Measurements from ENCODE around the gene PFDN2.

Gene PFDN2

GRCh38 chr1:161117759-161118581, at the start of gene PFDN2, which contains the start of gene NIT1:
Gene PFDN2, minus strand, starts transcription at chr1:161118037. Its CDS starts 11 bp downstream, at chr1:161118026.
Gene NIT1, plus strand, starts transcription at chr1:161118105. Its CDS starts 72 bp downstream, at chr1:161118177.
- Histone ChIP-seq H3K36me3 (ENCODE audit: insufficient read depth, low read length) (peaks cover 26% of the 10 kb centered on the region), H3K4me1 (ENCODE audit: insufficient read depth, low read length) (peaks cover 12% of the 10 kb centered on the region), H3K9ac (ENCODE audit: low read depth, low read length) (peak within 1 kb of the TSS; percentile 80), H3K9me3 (ENCODE audit: control insufficient read depth, insufficient read depth, low read length) (no peaks in the 10 kb centered on the region)

GRCh38 chr1:161166669-161167548, 49.1 kb upstream of the PFDN2 start:
- Histone ChIP-seq H3K4me1 (ENCODE audit: insufficient read depth, low read length) (peaks cover 4% of the 10 kb centered on the region; the same call in 1 of the 2 replicates), H3K9me3 (ENCODE audit: control insufficient read depth, insufficient read depth, low read length) (no peaks in the 10 kb centered on the region), H3K9ac (ENCODE audit: low read depth, low read length) (peak overlapping the region; percentile 74), H3K36me3 (ENCODE audit: insufficient read depth, low read length) (peaks cover 6% of the 10 kb centered on the region; the same call in 1 of the 2 replicates)

- no peaks in the 10 kb centered on the region for H3K9me3 ChIP-seq (ENCODE audit: control insufficient read depth, insufficient read depth, low read length)
- H3K36me3 ChIP-seq (ENCODE audit: insufficient read depth, low read length): peaks cover 1% of the 10 kb centered on the region; the same call in 1 of the 2 replicates
- H3K4me1 ChIP-seq (ENCODE audit: insufficient read depth, low read length): peaks cover 4% of the 10 kb centered on the region; the same call in 1 of the 2 replicates
- peak within 1 kb of the TSS; percentile 74 for H3K9ac ChIP-seq (ENCODE audit: low read depth, low read length)
These were observed 48.2 kb upstream of the PFDN2 start, which contains the start of gene PPOX for GRCh38 chr1:161165742-161166668. Gene PPOX, plus strand, starts transcription at chr1:161166426. Its CDS starts 422 bp downstream, at chr1:161166848.

GRCh38 chr1:161164901-161165610, 47.2 kb upstream of the PFDN2 start:
- Histone ChIP-seq H3K9ac (ENCODE audit: low read depth, low read length) (peak overlapping the region; percentile 74; the same call in 1 of the 2 replicates), H3K36me3 (ENCODE audit: insufficient read depth, low read length) (no peaks in the 10 kb centered on the region), H3K4me1 (ENCODE audit: insufficient read depth, low read length) (peaks cover 4% of the 10 kb centered on the region; the same call in 1 of the 2 replicates), H3K9me3 (ENCODE audit: control insufficient read depth, insufficient read depth, low read length) (no peaks in the 10 kb centered on the region)

GRCh38 chr1:161163793-161164192, 46.0 kb upstream of the PFDN2 start:
- Histone ChIP-seq H3K9ac (ENCODE audit: low read depth, low read length) (no peak overlapping the region), H3K36me3 (ENCODE audit: insufficient read depth, low read length) (no peaks in the 10 kb centered on the region), H3K9me3 (ENCODE audit: control insufficient read depth, insufficient read depth, low read length) (no peaks in the 10 kb centered on the region), H3K4me1 (ENCODE audit: insufficient read depth, low read length) (peaks cover 4% of the 10 kb centered on the region; the same call in 1 of the 2 replicates)

GRCh38 chr1:161162806-161163205, 45.0 kb upstream of the PFDN2 start:
- Histone ChIP-seq H3K36me3 (ENCODE audit: insufficient read depth, low read length) (no peaks in the 10 kb centered on the region), H3K9ac (ENCODE audit: low read depth, low read length) (no peak overlapping the region)

GRCh38 chr1:161162052-161162451, 44.2 kb upstream of the PFDN2 start:
- H3K36me3 ChIP-seq (ENCODE audit: insufficient read depth, low read length): no peaks in the 10 kb centered on the region
- peaks cover 4% of the 10 kb centered on the region; the same call in 1 of the 2 replicates for H3K4me1 ChIP-seq (ENCODE audit: insufficient read depth, low read length)
- no peak overlapping the region for H3K9ac ChIP-seq (ENCODE audit: low read depth, low read length)
- H3K9me3 ChIP-seq (ENCODE audit: control insufficient read depth, insufficient read depth, low read length): no peaks in the 10 kb centered on the region

More at GRCh38 chr1:161162806-161163205, 45.0 kb upstream of the PFDN2 start:
- no peaks in the 10 kb centered on the region for H3K9me3 ChIP-seq (ENCODE audit: control insufficient read depth, insufficient read depth, low read length)
- peaks cover 4% of the 10 kb centered on the region; the same call in 1 of the 2 replicates for H3K4me1 ChIP-seq (ENCODE audit: insufficient read depth, low read length)

- Histone ChIP-seq H3K36me3 (ENCODE audit: insufficient read depth, low read length) (no peaks in the 10 kb centered on the region), H3K9ac (ENCODE audit: low read depth, low read length) (no peak overlapping the region), H3K9me3 (ENCODE audit: control insufficient read depth, insufficient read depth, low read length) (no peaks in the 10 kb centered on the region), H3K4me1 (ENCODE audit: insufficient read depth, low read length) (peaks cover 4% of the 10 kb centered on the region; the same call in 1 of the 2 replicates)
These were observed 43.8 kb upstream of the PFDN2 start for GRCh38 chr1:161161652-161162051.

- Histone ChIP-seq H3K4me1 (ENCODE audit: insufficient read depth, low read length) (peaks cover 4% of the 10 kb centered on the region; the same call in 1 of the 2 replicates), H3K36me3 (ENCODE audit: insufficient read depth, low read length) (no peaks in the 10 kb centered on the region), H3K9me3 (ENCODE audit: control insufficient read depth, insufficient read depth, low read length) (no peaks in the 10 kb centered on the region), H3K9ac (ENCODE audit: low read depth, low read length) (no peak overlapping the region)
These were observed 42.9 kb upstream of the PFDN2 start for GRCh38 chr1:161160671-161161145.

- Histone ChIP-seq H3K9ac (ENCODE audit: low read depth, low read length) (peak overlapping the region; percentile 57), H3K36me3 (ENCODE audit: insufficient read depth, low read length) (no peaks in the 10 kb centered on the region), H3K9me3 (ENCODE audit: control insufficient read depth, insufficient read depth, low read length) (no peaks in the 10 kb centered on the region), H3K4me1 (ENCODE audit: insufficient read depth, low read length) (no peaks in the 10 kb centered on the region)
These were observed 42.0 kb upstream of the PFDN2 start for GRCh38 chr1:161159913-161160243.

GRCh38 chr1:161159087-161159912, 41.5 kb upstream of the PFDN2 start, which contains the start of gene USP21:
Gene USP21, plus strand, starts transcription at chr1:161159500. Its CDS starts 1,141 bp downstream, at chr1:161160641.
- H3K9ac ChIP-seq (ENCODE audit: low read depth, low read length): peak within 1 kb of the TSS; percentile 57
- H3K36me3 ChIP-seq (ENCODE audit: insufficient read depth, low read length): no peaks in the 10 kb centered on the region
- no peaks in the 10 kb centered on the region for H3K4me1 ChIP-seq (ENCODE audit: insufficient read depth, low read length)

GRCh38 chr1:161158316-161159010, 40.6 kb upstream of the PFDN2 start:
- Histone ChIP-seq H3K9ac (ENCODE audit: low read depth, low read length) (peak overlapping the region; percentile 57; the same call in 1 of the 2 replicates), H3K4me1 (ENCODE audit: insufficient read depth, low read length) (no peaks in the 10 kb centered on the region), H3K36me3 (ENCODE audit: insufficient read depth, low read length) (no peaks in the 10 kb centered on the region)

More at GRCh38 chr1:161159087-161159912, 41.5 kb upstream of the PFDN2 start, which contains the start of gene USP21:
- H3K9me3 ChIP-seq (ENCODE audit: control insufficient read depth, insufficient read depth, low read length): no peaks in the 10 kb centered on the region

More at GRCh38 chr1:161158316-161159010, 40.6 kb upstream of the PFDN2 start:
- H3K9me3 ChIP-seq (ENCODE audit: control insufficient read depth, insufficient read depth, low read length): no peaks in the 10 kb centered on the region
